GM21367 (cell line): ENCODE measurements around the gene CDC14A.
"Not testable (repeated sequence)": the region's sequence is repeated elsewhere in the genome, so short reads cannot be mapped to it uniquely, and the experiment has no call there.

ENCODE experiments used
- ATAC-seq: cut with Tn5 transposase; IDR thresholded peaks from one replicate; pipeline ENCODE4 v1.9.1; 2021; ENCODE audit not compliant: unreplicated experiment

CDC14A gene, protein sequence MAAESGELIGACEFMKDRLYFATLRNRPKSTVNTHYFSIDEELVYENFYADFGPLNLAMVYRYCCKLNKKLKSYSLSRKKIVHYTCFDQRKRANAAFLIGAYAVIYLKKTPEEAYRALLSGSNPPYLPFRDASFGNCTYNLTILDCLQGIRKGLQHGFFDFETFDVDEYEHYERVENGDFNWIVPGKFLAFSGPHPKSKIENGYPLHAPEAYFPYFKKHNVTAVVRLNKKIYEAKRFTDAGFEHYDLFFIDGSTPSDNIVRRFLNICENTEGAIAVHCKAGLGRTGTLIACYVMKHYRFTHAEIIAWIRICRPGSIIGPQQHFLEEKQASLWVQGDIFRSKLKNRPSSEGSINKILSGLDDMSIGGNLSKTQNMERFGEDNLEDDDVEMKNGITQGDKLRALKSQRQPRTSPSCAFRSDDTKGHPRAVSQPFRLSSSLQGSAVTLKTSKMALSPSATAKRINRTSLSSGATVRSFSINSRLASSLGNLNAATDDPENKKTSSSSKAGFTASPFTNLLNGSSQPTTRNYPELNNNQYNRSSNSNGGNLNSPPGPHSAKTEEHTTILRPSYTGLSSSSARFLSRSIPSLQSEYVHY

DNA sequence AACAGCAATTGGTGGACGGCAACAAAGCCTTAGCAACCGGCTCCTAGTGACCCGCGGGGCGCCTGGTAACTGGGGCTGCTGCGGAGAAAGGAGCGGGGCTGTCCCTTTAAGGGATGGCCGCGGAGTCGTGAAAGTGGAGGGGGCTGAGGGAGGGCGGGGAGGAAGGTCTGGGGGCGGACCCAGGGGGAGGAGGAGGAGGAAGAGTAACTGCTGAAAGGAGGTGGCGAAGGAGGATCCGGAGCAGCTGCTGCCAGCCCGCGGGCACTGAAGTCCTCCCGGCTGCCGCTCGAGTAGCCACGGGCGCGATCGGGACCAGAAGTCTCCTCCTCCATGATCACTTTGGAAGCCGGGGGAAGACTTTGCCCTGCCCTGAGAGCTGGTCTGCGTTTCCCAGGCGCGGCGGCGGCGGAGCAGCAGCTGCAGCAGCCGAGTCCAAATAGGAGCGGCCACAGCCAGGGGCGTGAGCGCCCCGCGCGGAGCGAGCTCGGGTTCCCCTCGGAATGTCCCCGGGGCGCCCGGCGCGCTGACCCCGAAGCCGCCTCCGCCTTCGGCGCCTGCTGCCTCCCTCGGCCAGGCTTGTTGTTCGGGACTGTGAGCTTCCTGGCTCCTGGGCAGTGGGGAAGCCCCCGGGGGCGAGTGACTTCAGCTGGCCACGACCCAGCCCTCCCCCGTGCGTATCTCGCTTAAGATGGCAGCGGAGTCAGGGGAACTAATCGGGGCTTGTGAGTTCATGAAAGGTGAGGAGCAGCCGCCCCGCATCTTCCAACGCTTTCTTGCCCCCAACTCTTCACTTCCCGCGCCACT is at the start of gene CDC14A:
TSS of gene CDC14A (plus strand) at position 240 of the 804 bp plus-strand sequence. CDS start at position 689, 449 bp downstream.
- ATAC-seq = peak; percentile 60

DNA sequence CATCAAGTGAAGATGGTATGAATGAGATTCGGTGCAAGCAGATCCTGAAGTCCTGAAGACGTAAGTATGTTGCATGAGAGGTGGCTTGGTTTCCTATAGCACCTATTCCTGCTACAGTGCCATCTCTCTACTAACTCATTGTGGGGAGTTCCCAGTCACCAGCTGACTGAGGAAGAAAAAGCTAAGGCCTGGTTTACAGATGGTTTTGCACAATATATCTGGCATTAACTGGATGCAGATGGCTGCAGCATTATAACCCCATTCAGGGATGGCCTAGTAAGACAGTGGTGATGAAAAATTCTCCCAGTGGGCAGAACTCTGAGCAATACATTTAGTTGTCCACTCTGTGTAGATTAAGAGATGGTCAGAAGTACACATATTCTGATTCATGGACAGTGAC is 49.6 kb upstream of the CDC14A start:
- ATAC-seq = no peak

DNA sequence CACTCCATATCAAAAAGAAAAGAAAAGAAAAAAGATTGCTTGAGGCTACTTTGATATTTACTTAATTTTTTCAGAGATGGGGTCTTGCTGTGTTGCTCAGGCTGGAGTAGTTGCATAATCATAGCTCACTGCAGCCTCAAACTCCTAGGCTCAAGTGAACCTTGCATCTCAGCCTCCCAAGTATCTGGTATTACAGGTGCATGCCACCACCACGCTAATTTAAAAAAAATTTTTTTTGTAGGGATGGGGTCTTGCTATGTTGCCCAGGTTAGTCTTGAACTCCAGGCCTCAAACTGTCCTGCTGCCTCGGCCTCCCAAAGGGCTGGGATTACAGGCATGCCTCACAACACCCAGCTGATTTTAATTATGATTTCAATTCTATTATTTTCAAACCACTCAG is 48.1 kb upstream of the CDC14A start:
- no peak for ATAC-seq

DNA sequence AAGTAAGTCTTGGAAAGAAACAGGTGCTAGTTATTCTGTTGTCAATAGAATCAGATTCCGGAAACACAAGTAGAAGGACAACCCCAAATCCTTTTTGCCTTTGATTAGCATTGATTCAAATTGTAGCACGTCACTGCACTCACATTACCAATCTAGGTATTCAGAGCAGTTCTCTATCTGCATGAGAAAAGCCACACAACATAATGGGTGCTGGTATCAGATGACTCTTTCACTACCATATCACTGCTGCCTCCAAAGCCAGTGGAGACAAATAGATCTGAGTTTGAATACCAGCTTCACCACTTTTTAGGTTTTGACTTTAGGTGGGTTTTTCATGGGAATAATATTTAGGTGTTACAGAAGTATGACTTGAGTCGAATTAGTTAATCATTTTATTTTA is 47.4 kb upstream of the CDC14A start:
- ATAC-seq = no peak

DNA sequence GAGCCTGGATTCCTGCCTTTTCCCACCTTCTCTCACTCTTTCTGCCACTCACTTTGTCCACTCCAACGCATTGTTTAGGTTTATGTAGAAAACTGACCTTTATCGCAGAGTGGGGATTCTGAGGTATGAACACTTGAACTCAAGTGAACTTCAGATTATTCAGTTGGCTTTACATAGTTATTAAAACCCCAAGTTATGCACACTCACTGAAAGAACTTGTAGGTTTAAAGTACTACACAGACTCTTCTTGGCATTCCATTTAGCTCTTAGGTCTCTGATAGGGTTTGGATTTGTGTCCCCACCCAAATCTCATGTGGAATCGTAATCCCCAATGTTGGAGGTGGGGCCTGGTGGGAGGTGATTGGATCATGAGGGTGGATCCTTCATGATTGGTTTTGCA is 46.4 kb upstream of the CDC14A start:
- ATAC-seq = no peak

DNA sequence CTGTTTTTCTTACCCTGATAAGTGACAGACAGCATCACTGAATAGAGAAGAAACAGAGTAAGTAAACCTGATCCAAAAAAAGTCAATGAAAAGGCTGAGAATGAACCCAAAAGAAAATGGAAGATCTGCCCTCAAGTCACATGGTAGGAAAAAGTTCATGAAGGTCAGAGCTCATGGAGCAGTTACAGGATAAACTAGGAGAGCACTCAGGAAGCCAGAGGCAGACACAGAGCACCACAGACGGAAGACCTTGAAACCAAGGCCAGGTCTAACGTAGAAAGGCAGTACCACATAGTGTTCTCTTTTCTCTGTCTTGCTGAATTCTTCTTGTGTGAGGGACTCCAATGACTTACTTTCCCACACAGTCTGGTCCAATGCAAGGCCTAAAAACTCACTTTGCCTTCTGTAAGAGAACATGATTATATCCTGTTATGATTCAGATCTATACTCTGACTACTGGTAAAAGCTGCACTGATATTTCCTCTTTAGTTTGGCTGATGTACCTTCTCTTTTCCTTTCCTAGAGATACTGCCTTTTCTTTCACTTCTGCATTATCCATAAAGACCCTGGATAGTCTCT is 45.5 kb upstream of the CDC14A start:
- no peak for ATAC-seq

DNA sequence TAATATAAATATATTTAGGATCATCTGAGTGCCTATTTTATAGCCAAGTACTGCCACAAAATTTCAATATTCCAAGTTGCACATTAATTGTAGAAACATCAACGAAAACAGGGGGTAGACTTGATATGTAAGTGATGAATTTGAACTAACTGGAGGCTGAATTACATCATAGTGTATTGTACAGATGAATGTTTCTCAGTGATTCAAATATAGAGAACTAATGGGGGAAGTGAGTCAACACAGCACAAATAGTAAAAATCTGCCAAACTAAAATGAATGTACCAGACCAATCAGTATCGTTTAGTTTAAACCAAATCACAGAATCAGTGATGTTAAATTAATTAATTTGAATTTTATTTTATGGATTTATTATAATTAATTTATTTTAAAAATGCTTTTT is 43.5 kb upstream of the CDC14A start:
- ATAC-seq = no peak

DNA sequence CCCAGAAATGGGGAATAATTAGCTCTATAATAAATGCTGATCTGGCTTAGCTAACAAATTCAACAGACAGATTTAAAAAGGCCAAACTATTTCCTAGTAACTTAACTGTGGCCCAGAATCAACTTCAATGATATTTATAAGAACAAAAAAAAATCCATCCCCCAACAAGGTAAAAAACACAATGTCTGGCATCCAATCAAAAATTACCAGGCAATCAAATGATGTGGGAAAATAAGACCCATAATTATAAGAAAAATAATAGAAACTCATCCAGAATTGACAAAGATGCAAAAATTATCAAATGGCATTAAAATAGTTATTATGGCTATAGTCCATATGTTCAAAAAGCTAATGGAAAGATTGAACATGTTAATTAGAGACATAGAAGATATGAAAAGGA is 42.4 kb upstream of the CDC14A start:
- no peak for ATAC-seq

DNA sequence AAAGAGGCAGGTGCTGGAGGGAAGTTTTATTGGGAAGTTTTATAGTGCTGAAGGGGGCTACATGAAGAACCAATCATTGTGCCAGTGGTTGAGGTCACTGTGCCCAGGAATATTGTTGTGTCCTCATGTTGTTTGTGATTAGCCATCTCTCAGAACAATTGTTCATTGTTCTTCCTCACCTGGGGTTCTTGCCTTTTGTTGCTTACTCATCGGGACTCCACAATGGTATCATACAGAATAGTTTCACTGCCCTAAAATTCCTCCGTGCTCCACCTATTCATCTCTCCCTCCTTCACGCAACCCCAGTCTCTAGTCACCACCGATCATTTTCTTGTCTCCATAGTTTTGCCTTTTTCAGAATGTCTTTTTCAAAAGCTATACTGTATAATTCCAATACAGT is 38.9 kb upstream of the CDC14A start:
- no peak for ATAC-seq

DNA sequence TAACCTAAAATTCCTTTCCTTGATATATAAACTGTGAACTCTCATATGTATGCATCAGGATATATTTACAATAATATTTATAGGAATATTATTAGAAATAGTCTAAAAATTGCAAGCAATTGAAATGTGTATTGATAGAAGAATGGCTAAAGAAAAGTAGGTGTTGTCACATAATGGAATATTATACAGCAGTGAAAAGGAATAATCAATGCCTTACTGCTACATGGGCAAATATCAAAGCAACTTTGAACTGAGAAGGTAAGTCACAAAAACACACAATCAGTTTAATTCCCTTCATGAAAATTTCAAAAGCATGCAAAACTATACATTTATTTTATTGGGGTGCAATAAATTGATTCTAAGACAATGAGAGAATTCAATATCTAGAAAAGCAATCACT is 35.7 kb upstream of the CDC14A start:
- ATAC-seq = no peak

DNA sequence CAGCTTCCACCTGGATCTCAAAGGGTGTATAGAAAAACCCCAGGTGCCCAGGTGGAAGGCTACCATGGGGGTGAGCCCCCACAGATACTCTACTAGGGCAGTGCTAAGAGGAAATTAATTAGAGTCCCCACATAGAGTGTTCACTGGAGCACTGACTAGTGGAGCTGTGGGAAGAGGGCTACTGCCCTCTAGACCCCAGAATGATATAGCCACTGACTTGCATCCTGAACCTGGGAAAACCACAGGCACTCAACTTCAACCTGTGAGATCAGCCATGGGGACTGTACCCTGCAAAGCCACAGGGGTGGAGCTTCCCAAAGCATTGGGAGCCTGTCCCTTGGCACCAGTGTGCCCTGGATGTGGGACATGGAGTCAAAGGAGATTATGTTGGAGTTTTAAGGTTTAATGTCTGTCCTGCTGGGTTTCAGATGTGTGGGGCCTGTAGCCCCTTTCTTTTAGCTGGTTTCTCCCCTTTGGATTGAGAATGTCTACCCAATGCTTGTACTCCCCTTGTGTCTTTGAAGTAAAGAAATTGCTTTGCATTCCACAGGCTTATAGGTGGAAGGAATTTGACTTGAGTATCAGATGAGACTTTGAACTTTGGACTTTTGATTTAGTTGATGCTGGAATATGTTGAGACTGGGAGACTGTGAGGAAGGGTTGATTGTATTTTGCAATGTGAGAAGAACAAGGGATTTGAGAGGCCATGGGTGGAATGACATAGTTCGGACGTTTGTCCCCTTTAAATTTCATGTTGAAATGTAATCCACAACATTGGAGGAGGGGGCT is 31.8 kb upstream of the CDC14A start:
- ATAC-seq = no peak

DNA sequence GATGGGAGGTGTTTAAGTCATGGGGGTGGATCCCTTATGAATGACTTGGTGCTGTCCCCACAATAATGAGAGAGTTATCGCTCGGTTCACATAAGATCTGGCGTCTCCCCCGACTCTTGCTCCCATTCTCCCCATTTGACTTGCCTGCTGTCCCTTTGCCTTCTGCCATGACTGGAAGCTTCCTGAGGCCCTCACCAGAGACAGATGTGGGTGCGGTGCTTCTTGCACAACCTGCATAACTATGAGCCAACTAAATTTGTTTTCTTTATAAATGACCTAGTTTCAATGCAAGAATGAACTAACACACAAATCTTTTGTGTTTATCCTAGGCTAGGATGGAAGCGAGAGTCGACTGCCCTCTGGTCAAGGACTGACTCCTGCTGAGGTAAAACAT is 31.2 kb upstream of the CDC14A start:
- ATAC-seq = no peak

DNA sequence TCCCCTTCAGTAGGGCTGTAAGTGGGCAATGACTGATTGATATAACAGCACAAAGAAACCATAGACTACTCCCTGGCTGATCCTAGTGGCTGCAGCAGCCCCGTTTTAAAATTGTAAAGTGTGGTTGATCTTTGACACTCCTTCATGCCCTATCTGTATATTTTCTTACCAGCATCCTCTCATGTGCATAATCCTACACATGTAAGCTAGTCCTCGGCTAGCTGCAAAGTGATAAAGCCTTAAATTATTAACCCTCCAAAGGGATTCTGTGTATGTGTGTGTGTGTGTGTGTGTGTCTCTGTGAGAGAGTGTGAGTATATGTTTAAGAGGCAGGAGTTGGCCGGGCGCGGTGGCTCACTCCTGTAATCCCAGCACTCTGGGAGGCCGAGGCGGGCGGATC is 30.8 kb upstream of the CDC14A start:
- ATAC-seq = no peak

DNA sequence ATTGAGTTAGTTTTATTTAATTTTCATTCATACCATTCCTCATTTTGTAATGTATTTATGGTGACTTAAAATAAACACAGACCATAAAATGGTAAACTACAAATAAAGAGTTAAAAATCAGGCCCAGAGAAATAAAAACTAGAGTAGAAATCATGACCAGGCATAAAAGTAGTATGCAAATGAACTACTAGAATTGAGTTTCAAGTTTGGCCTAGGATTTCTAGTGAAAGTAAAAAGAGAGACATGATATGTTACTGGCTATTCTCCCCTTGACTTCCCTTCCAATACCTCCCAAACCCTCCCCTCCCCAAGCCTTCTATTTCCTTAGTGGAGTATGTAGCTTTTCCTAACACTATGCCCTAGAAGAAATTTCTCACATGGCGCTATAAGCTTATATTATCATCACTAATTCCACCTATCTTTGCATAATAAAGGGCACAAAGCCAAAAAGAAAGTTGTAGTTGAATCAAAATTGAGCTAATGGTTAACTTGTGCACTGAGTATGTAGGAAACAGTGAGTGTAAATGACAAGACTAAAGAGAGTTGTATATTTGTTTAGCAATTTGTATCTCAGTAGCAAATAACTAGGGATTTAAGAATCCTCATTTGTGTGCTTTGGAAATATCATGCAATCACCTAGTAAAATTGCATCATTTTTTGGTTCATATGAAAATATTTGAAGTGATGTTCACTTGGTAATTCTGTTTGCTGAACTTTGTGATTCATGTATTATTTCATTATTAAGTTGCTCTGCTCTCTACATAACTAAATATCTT is 29.7 kb upstream of the CDC14A start:
- no peak for ATAC-seq

DNA sequence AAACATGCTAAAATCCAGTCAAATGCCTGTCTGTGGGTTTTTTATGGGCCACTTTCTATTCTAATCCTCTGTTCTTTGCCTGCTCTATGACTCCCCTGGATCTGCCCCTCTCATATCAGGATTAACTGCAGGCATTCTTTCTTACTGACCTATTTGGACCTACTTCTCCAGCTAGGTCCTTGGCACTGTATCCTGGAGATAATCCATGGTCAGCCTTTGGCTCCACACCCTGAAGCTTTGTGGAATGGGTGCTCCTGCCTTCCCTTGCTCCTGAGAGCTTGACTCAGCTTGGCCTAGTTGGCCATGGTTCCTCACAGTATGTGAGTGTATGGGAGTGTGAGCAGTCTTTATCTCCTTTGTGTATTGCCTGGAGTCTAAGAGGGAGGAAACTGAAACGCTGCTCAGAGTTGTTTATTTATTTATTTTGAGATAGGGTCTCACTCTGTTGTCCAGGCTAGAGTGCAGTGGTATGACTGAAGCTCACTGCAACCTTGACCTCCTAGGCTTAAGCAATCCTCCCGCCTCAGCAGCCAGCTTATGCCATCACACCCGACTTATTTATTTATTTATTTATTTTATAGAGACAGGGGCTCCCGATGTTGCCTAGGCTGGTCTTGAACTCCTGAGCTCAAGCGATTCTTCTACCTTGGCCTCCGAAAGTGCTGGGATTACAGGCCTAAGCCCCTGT is 28.7 kb upstream of the CDC14A start:
- ATAC-seq = no peak

DNA sequence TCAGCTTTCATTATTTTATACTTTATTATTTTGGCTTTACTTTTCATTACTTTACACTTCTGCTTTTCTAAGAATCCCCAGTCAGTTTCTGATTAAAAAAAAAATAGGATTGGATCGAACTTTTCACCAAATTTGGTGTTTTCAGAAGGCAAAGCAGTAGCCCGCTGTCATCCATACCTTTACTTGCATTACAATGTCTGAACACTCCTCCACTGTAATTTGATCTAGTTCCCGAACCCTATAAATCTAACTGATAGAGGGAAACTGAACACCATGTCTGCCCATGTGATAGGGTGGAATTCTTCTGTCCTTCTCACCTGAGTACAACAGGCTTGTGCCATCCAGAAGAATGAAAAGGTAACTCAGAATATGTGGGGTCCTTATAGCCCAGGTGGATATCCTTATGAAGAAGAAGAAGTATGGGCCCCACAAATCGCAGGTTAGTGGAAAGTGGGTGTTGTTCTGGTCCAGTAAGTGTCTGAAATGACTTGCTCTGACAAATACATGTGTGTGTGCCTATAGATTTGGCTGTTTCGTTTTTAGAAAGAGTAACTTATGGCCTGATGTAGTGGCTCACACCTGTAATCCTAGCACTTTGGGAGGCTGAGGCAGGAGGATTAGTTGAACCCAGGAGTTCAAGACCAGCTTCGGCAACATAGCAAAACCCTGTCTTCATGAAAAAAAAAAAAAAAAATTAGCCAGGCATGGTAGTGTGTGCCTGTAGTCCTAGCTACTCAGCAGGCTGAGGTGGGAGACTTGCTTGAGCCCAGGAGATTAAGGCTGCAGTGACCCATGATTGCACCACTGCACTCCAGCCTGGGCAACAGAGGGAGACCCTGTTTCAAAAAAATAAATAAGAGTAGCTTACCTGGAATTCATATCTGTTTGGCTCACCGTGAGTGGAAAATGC is 26.6 kb upstream of the CDC14A start:
- no peak for ATAC-seq

DNA sequence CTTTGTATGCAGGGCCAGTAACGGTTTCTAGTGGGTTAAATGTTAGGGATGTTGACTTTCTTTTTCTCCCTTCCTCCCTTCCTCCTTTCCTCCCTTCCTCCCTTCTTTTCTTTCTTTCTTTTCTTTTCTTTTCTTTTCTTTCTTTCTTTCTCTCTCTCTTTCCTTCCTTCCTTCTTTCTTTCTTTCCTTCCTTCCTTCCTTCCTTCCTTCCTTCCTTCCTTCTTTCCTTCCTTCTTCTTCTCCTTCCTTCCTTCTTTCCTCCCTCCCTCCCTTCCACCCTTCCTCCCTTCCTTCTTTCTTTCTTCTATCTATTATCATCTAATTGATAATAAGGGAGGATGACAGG is 26.0 kb upstream of the CDC14A start:
- ATAC-seq = not testable (repeated sequence)

DNA sequence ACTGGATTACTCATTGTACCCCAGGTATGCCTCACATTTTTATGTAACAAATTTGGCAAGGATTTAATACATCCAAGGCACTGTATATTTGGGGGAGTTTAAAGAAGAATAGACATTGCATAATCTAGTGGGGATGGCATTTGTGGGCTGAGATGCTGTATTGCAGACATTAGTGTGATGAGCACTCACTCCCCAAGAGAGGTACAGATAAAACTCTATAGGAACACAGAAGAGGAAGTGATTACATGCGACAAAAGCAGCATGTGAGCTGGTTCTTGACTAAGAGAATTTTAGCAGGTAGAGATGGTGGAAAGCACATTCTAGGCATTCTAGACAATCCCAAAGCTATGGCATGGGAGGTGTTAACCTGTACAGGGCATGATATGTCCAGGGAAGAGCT is 24.2 kb upstream of the CDC14A start:
- ATAC-seq = no peak

DNA sequence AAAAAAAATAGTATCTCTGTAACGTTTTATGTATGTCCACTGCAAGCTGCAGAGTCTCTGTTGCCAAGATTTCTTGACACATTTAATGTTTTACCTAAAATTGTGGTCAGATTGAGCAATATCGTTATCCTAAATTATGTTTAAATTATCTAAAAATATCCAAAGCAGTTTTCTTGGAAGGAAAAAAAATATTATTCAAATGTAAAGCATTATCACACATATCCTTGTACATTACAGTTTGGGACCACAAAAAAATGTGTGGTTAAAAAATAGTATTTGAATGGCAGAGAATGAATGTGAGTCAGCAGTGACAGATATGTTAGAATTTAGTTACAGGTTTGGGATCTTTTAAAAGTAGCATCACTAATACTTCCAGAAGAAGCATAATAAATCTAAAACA is 21.2 kb upstream of the CDC14A start:
- ATAC-seq = not testable (repeated sequence)
